ENCODE data around the gene AMOTL2.

AMOTL2 gene

DNA sequence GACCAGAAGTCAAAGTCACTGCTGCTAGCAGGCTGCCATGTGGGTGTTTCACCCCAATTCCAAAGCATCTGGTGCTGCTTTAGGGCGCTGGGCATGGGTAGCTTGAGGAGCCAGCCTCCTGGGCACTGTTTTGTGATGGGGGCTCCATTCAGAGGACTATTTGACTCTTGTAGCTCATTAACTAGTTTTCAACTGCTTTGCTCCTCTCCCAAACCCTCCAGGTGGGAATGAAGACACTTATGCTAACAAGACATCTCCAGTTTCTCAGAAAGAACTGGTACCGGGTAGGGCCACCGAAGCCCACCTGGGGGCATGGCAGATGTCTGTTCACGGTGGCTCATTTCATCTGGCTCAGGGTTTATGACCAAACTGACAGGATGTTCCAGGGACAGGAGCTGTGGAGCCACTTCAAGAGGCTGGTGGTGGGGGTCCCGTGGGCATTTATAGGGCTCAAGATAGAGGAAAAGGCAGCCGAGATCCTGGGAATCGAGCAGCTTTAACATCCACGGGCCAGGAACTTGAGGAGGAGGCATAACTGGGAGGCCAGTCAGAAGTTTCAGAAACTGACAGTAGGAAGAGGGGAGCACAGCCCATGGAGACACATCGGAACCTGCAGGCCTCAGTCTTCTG lies 17.7 kb downstream of the AMOTL2 start:
- DNase-seq (ENCODE audit: extremely low spot score, insufficient read length, low read depth) (no peak), FAIRE-seq (no peak)

- FAIRE-seq, result no peak
Observed at GRCh38 chr3:134355416-134355815, 18.8 kb downstream of the AMOTL2 start.

GRCh38 chr3:134354612-134355251 lies 19.5 kb downstream of the AMOTL2 start:
- FAIRE-seq, result no peak
- DNase-seq (ENCODE audit: extremely low spot score, insufficient read length, low read depth), result no peak

More at GRCh38 chr3:134355416-134355815, 18.8 kb downstream of the AMOTL2 start:
- DNase-seq (ENCODE audit: extremely low spot score, insufficient read length, low read depth), result no peak

DNA sequence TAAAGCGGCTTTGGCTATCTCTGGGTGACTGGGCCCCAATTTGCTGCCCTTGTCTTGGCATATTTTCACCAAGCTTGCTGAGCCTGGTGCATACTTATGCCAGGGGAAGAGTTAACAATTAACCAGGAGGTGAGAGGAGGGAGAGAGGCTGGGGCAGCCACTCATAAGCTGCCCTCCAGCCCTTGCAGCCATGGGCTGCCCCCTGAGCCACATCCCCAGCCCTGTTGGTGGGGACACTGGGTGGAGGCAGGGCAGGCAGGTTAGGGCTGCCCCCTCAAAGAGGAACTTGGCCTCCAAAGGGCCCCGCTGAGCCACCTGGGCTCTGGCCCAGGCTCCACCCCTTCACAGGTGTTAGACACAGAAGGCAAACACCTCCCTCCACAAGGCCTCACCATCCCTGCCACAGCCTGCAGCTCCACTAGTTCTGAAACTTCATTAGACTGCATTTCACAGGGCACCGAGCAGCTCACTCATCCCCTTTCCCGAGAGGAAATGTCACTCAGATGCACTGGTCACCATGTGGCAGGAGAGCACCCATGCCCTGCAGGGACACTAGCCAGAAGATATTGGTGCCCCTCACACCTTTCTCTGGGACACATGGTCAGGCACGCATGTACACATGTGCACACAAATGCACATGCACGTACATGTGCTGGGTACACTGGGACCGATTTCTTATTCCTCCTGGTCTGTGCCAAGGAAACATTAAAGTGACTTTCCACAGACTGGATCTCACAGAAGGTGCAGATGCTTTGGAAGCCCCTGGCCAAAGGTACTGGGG lies 20.2 kb downstream of the AMOTL2 start:
- FAIRE-seq (no peak), DNase-seq (ENCODE audit: extremely low spot score, insufficient read length, low read depth) (no peak)

DNA sequence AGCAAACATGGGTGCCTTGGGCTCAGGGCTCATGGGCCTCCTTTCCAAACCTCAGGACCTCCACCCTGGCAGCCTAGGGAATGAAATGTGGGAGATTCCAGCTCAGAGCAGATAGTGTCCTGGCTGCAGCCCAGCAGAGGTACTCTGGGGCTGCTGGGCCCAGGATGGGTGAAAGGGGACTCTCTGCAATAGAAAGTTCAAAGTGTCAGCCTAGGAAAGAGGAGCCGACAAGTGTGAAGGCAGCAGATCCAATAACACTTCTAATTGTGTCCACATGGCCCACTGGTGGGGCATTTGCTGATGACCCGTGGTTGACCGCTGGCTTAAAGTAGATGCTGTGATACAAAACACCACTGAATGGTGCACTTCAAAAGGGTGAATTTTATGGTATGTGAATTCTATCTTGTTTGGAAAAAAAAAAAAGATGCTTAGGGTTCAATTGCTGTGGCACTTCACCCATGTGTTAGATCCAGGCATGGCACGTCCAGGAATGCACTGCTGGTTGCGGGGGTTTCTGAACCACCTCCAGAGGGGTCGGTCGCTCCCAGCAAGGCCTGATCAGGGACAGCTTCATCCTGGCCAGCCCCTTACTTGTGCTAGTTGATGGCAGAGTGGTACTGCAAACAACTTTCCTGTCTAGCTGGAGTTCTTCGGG lies 20.9 kb downstream of the AMOTL2 start:
- DNase-seq (ENCODE audit: extremely low spot score, insufficient read length, low read depth) (no peak), FAIRE-seq (no peak)

DNA sequence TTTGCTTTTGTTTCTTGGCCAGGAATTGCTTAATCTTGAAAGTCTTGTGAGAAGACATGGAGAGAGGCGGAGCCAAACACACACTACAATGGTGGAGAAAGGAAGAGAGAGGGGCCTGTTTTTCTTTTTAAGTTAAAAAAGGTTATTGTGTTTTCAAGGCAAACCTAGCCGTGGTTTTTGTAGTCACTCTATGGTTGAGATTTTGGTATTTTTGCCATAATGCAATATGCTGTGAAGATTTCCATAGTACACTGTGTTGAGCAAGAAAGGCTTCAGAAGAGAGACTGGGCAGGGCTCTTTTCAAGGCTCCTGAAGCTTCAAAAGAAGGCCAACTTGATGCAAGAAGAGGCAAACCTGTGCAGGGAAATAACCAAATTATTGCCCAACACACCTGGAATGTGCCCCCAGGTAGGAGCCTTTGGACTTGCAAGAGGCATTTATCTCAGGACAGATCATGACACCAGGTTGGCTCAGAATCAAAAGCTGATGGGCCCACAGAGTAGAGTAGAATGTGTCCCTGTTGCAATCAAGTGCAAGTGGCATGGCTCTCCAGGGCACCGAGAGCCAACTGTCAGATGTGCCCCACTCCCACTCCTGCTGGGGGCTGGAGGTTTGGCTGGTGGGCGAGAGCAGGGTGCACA lies 22.1 kb downstream of the AMOTL2 start:
- DNase-seq (ENCODE audit: extremely low spot score, insufficient read length, low read depth), result no peak
- FAIRE-seq, result no peak

DNA sequence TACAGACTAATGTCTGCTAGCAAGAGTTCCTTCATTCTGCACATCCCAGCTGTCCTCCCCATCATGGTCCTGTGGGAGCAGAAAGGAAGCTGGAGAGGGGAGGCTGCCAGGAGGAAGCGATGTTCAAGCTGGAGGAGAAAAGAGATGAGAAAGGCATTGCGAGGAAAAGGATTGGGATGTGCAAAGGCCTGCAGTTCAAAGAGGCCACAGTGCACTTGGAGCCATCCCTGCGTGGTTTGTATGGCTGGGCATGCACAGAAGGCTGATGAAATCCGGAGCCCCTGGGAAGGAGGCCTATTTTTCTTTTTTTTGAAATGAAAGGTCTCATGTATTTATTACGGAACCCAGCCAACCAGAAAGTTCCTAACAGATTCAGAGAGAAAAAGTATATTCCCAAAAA lies 22.8 kb downstream of the AMOTL2 start:
- DNase-seq (ENCODE audit: extremely low spot score, insufficient read length, low read depth) (no peak), FAIRE-seq (no peak)

DNA sequence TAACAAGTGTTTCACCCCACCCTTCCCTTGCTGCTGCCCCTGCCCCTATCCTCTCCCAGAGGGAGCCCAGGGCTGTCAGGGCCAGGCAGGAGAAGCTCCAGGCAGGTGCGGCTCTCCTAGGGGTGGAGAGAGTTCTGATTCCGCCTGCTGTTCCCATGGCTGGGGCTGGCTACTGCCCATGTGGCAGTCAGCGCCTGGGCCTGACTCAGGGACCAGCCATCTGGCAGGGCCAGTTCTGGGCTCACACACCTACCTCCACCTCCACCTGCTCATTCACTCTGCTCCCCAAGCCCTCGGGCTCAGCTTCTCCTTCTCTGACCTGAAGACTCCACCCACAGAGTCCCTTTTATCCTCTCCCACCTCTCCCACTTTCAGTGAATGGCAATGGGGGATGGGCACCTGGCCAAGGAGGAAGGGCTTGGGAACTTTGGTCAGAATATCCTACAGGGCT lies 23.4 kb downstream of the AMOTL2 start:
- FAIRE-seq (no peak), DNase-seq (ENCODE audit: extremely low spot score, insufficient read length, low read depth) (no peak)

GRCh38 chr3:134350266-134350665 lies 24.0 kb downstream of the AMOTL2 start:
- DNase-seq (ENCODE audit: extremely low spot score, insufficient read length, low read depth) (no peak), FAIRE-seq (no peak)

GRCh38 chr3:134348524-134348923 lies 25.7 kb downstream of the AMOTL2 start:
- DNase-seq (ENCODE audit: extremely low spot score, insufficient read length, low read depth) (no peak), FAIRE-seq (no peak)

GRCh38 chr3:134347551-134347950 lies 26.7 kb downstream of the AMOTL2 start:
- FAIRE-seq (no peak), DNase-seq (ENCODE audit: extremely low spot score, insufficient read length, low read depth) (no peak)

GRCh38 chr3:134346744-134347143 lies 27.5 kb downstream of the AMOTL2 start:
- FAIRE-seq, result no peak
- DNase-seq (ENCODE audit: extremely low spot score, insufficient read length, low read depth), result no peak

DNA sequence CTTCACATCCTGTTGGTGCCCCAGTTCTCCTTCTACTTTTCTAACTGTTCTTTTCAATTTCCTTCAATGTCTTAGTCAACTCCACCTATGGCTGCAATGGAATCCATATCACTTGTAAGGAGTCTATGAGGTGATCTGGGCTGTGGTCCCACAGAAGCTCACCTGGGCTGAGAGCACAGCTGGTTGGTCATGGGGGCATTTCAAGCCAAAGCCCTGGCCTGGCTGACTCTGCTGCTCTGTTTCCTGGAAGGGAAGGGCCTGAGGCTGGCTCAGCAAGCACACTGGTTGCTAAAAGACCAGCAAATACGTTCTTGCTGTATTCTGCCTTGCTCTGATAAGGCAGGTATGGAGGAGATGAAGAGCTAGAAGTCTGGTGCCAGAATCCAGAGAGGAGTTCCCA lies 29.0 kb downstream of the AMOTL2 start:
- DNase-seq (ENCODE audit: extremely low spot score, insufficient read length, low read depth) (no peak), FAIRE-seq (no peak)

- DNase-seq (ENCODE audit: extremely low spot score, insufficient read length, low read depth), result no peak
- FAIRE-seq, result no peak
Observed at GRCh38 chr3:134344560-134344959, 29.7 kb downstream of the AMOTL2 start.

GRCh38 chr3:134342259-134342658 lies 32.0 kb downstream of the AMOTL2 start:
- FAIRE-seq (no peak), DNase-seq (ENCODE audit: extremely low spot score, insufficient read length, low read depth) (no peak)

DNA sequence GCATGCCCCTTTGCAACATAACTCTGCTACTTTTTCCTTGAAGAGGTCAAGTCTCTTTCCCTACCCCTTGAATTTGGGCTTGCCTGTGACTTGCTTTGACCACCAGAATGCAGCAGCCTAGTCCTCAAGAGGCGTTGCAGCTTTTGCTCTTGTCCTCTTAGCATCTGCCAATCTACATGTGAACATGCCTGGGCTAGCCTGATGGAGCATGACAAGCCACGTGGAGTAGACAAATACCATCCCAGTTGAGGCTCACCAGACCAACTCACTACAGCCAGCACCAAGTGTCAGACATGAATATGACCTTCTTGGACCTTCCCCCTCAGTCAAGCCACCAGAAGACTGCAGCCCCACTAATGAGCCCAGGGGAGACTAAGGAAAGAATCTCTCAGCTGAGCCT lies 32.9 kb downstream of the AMOTL2 start:
- no peak for DNase-seq (ENCODE audit: extremely low spot score, insufficient read length, low read depth)
- FAIRE-seq, result no peak

DNA sequence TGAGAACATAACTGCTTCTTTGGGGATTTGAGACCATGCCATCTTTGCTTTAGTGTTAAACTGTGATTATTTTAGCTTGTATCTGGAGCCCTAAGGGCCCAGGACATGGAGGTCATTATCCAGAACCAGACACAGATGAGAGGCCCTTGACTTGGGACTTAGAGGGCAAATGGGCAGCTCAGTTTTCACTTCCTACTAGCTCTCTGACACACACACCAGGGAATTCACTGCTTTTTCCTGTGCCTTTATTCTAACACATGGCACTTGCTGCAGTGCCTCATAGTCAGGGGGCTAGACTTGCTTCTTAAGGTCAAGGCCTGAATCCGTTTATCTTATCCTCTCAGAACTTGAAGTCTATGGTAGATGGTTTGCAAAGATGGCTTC lies 33.3 kb downstream of the AMOTL2 start:
- DNase-seq (ENCODE audit: extremely low spot score, insufficient read length, low read depth), result no peak
- no peak for FAIRE-seq

DNA sequence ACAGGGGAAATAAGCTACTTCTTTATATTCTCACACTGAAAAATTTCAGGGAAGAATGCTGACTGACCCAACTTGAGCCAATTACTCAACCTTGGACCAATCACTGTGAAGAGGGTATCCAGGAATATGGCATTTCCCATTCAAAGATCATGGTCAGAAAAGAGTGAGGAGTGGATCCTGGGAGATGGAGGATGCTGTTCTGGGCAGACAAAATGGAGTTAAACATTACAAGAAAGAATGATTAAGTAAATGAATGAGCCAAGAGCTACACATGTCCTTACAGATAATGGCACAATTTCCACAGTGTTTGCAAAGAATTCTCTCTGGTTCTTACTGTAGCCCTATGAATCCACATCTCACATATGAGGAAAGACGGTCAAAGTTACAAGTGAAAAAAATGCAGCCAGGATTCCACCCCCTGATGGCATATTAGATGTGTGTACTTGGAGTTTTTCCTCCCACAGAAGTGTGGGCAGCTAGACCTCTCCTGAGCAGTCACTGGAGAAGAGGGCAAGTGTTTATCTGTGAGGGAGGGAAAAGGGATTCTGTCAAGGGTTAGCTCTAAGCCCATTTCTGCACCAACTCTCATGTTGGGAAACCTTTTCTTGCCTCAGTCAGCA lies 33.8 kb downstream of the AMOTL2 start:
- FAIRE-seq (no peak), DNase-seq (ENCODE audit: extremely low spot score, insufficient read length, low read depth) (no peak)

DNA sequence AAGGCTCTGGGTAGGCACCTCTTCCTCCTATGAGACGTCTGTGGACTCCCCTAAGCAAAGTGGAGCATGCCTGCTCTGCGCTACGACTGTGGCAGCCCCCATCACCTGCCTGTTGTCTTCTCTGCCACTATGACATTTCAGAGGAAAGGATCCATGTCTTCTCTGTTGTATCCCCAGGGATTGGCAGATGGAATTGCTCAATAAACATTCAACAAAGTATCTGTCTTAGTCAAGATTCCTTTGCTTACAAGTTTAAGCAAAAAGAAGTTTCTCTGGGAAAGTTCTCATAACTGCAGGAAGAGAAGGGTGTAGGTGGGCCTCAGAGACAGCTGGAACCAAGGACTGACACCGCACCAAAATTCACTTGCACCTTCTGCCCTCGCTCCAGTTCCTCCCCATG lies 34.3 kb downstream of the AMOTL2 start:
- FAIRE-seq, result no peak
- no peak for DNase-seq (ENCODE audit: extremely low spot score, insufficient read length, low read depth)

DNA sequence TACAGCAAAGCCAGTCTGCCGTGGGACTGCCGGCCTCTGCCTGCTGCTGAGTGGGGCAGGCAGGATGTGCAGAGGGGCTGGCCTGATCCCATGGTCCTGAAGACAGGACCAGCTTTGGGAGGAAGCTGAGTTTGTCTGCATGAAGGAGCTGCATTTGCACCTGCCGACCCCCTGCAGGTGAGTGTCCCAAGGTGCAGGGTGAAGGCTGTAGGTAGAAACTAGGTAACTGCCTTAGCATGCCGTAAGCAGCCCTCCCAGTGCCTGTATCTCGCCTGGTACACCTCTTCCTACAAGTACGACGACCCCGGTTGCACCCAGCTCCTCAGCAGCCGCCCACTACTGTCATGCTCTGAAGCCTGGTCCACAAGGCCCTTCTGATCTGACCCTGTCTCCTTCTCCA lies 34.9 kb downstream of the AMOTL2 start:
- DNase-seq (ENCODE audit: extremely low spot score, insufficient read length, low read depth) (no peak), FAIRE-seq (no peak)

Measured in GM18507 (cell line).